ENCODE results near the gene RIPOR3.
"Not testable (repeated sequence)": the region's sequence is repeated elsewhere in the genome, so short reads cannot be mapped to it uniquely, and the experiment has no call there.

The RIPOR3 gene

DNA sequence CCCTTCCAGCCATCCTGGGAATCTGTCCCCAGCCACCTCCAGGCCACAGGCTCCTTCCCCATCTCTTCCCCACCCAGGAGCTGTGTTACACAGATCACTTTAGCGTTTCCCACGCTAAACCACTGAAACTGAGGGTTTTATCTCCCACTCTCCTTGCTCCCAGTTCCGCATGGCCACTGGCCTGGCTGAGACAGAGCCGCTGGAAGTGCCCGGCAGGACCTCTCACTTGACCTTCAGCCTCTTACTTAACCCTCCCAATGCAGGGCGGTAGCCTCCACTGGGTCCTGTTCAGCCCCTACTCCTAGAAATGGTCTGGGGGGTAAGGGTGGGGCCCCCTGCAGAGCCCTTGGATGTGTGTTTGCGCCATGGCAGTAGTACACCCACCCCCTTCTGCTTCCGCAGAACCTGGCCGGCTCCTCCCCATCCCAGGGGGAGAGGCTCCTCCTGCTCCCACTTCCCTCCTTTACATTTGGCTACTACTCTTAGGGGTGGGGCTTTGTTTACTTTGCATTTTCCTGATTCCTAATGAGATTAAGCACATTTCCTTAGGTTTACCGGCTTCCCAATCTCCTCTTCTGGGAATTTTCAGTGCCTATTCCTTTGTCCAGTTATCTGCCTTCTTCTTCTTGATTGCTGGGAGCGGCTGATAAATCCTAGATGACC lies 49.6 kb downstream of the RIPOR3 start:
- Histone ChIP-seq H3K4me3 (ENCODE audit: low read length) (peak overlapping the region; percentile 48; the same call in 1 of the 2 replicates), H3K27ac (ENCODE audit: low read length) (peak overlapping the region; percentile 86), H3K9ac (ENCODE audit: low read depth, low read length) (peak overlapping the region; percentile 76), H3K4me1 (ENCODE audit: insufficient read depth, low read length) (peaks cover 15% of the 10 kb centered on the region)
- H3K27me3 ChIP-seq (ENCODE audit: insufficient read depth, low read length); H3K36me3 ChIP-seq (ENCODE audit: insufficient read depth, low read depth, low read length); H3K9me3 ChIP-seq (ENCODE audit: insufficient read depth, low read depth, low read length): not testable (repeated sequence)

GRCh38 chr20:50639971-50640711 lies 51.2 kb downstream of the RIPOR3 start:
- not testable (repeated sequence) for H3K27me3 ChIP-seq (ENCODE audit: insufficient read depth, low read length); H3K36me3 ChIP-seq (ENCODE audit: insufficient read depth, low read depth, low read length); H3K9me3 ChIP-seq (ENCODE audit: insufficient read depth, low read depth, low read length); H3K4me3 ChIP-seq (ENCODE audit: low read length); H3K9ac ChIP-seq (ENCODE audit: low read depth, low read length); H3K27ac ChIP-seq (ENCODE audit: low read length)
- peaks cover 23% of the 10 kb centered on the region for H3K4me1 ChIP-seq (ENCODE audit: insufficient read depth, low read length)

GRCh38 chr20:50638015-50638847 lies 53.1 kb downstream of the RIPOR3 start:
- not testable (repeated sequence) for H3K27ac ChIP-seq (ENCODE audit: low read length); H3K36me3 ChIP-seq (ENCODE audit: insufficient read depth, low read depth, low read length); H3K4me3 ChIP-seq (ENCODE audit: low read length); H3K9ac ChIP-seq (ENCODE audit: low read depth, low read length); H3K9me3 ChIP-seq (ENCODE audit: insufficient read depth, low read depth, low read length); H3K27me3 ChIP-seq (ENCODE audit: insufficient read depth, low read length)
- peaks cover 23% of the 10 kb centered on the region for H3K4me1 ChIP-seq (ENCODE audit: insufficient read depth, low read length)

DNA sequence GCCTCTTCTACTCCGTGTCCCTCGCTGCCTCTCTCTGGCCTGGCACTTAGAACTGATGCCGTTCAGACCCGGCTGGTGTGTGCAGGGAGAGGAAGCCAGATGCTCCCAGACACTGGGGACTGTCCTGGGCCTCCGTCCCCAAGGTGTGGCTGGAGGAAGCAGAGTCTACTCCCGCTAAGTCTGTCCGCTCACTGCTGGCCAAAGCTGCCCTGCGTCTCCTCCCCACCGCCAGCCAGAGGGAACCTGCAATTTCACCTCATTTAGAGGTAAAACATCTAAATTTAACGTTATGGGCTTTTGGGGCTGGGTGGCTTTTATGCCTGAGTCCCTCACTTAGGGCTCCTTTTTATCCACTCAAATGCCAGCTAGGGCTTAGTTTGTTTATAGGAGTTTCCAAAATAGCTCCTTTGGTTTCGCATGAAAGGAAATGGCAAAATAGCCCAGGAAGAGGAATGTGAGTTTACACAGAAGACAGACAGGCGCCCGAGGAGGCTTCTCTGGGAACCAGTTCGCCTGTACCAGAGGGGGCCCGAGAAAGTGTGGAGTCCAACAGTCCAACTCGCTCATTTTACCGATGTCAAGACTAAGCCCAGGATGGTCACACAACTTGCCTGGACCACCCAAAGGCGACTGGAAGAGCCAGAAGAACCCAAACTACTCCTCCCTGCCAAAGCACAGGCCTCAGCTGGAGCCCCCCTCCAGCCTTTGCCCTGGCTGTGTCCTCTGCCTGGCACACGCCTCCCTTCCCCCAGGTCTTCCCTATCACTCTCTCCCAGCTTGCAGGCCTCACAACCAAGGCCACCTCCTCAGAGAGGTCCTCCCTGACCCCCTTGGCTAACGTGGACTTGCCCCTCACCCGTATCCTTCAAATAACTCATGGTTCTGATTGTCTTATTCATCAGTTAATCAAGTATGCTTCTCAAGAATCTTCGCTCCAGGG lies 54.5 kb downstream of the RIPOR3 start:
- Histone ChIP-seq H3K27ac (ENCODE audit: low read length) (no peak overlapping the region), H3K9ac (ENCODE audit: low read depth, low read length) (no peak overlapping the region; the same call in 1 of the 2 replicates), H3K4me3 (ENCODE audit: low read length) (no peak overlapping the region), H3K27me3 (ENCODE audit: insufficient read depth, low read length) (no peaks in the 10 kb centered on the region), H3K9me3 (ENCODE audit: insufficient read depth, low read depth, low read length) (no peaks in the 10 kb centered on the region), H3K4me1 (ENCODE audit: insufficient read depth, low read length) (peaks cover 23% of the 10 kb centered on the region), H3K36me3 (ENCODE audit: insufficient read depth, low read depth, low read length) (no peaks in the 10 kb centered on the region)

GRCh38 chr20:50635676-50636600 lies 55.4 kb downstream of the RIPOR3 start:
- Histone ChIP-seq H3K36me3 (ENCODE audit: insufficient read depth, low read depth, low read length) (no peaks in the 10 kb centered on the region), H3K4me3 (ENCODE audit: low read length) (no peak overlapping the region), H3K9ac (ENCODE audit: low read depth, low read length) (no peak overlapping the region; the same call in 1 of the 2 replicates), H3K27ac (ENCODE audit: low read length) (no peak overlapping the region), H3K4me1 (ENCODE audit: insufficient read depth, low read length) (peaks cover 19% of the 10 kb centered on the region), H3K9me3 (ENCODE audit: insufficient read depth, low read depth, low read length) (no peaks in the 10 kb centered on the region), H3K27me3 (ENCODE audit: insufficient read depth, low read length) (no peaks in the 10 kb centered on the region)

- Histone ChIP-seq H3K4me1 (ENCODE audit: insufficient read depth, low read length) (peaks cover 19% of the 10 kb centered on the region), H3K4me3 (ENCODE audit: low read length) (no peak overlapping the region), H3K36me3 (ENCODE audit: insufficient read depth, low read depth, low read length) (no peaks in the 10 kb centered on the region), H3K9ac (ENCODE audit: low read depth, low read length) (no peak overlapping the region), H3K27ac (ENCODE audit: low read length) (no peak overlapping the region), H3K9me3 (ENCODE audit: insufficient read depth, low read depth, low read length) (no peaks in the 10 kb centered on the region), H3K27me3 (ENCODE audit: insufficient read depth, low read length) (no peaks in the 10 kb centered on the region)
These were observed 56.3 kb downstream of the RIPOR3 start for GRCh38 chr20:50635014-50635557.

DNA sequence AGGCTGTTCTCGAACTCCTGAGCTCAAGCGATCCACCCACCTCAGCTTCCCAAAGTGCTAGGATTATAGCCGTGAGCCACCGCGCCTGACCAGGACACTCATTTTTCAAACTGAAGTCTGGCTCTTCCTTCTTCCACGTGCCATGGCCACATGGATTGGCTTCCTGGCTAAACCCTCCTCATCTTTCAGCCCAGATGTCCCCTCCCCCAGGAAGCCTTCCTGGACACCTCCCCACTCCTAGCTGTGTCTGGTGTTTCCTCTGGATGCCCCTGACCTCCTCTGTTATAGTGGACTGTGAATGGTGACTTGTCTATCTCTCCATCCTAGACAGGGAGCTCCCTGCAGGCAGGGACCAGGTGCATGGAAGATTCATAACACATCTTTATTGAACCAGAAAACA lies 57.2 kb downstream of the RIPOR3 start:
- Histone ChIP-seq H3K9me3 (ENCODE audit: insufficient read depth, low read depth, low read length) (no peaks in the 10 kb centered on the region), H3K4me3 (ENCODE audit: low read length) (no peak overlapping the region), H3K36me3 (ENCODE audit: insufficient read depth, low read depth, low read length) (no peaks in the 10 kb centered on the region), H3K27ac (ENCODE audit: low read length) (no peak overlapping the region), H3K27me3 (ENCODE audit: insufficient read depth, low read length) (no peaks in the 10 kb centered on the region), H3K9ac (ENCODE audit: low read depth, low read length) (no peak overlapping the region), H3K4me1 (ENCODE audit: insufficient read depth, low read length) (peaks cover 19% of the 10 kb centered on the region)

DNA sequence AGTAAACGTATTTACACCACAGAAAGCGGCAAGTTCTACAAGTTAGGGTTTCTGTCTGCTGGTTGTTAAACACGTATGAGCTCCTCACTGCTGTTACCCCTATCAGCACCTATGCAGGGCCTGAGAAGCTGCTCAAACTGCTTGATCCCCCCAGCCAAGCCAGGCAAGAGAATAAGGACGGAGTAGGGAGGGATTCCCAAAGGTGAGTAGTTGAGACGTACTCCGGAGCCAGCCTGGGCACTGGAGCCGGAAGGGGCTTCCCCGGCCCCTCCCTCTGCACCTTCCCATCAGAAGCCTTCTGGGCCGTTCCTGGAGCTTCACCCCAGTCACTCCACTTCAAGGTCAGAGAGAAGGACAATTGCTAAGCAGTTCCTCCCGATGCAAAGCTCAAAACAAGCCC lies 58.0 kb downstream of the RIPOR3 start:
- H3K36me3 ChIP-seq (ENCODE audit: insufficient read depth, low read depth, low read length): no peaks in the 10 kb centered on the region
- H3K4me1 ChIP-seq (ENCODE audit: insufficient read depth, low read length): peaks cover 15% of the 10 kb centered on the region
- H3K9me3 ChIP-seq (ENCODE audit: insufficient read depth, low read depth, low read length): no peaks in the 10 kb centered on the region
- H3K27ac ChIP-seq (ENCODE audit: low read length): no peak overlapping the region
- no peaks in the 10 kb centered on the region for H3K27me3 ChIP-seq (ENCODE audit: insufficient read depth, low read length)
- no peak overlapping the region for H3K9ac ChIP-seq (ENCODE audit: low read depth, low read length)
- H3K4me3 ChIP-seq (ENCODE audit: low read length): no peak overlapping the region

GRCh38 chr20:50632701-50633100 lies 58.6 kb downstream of the RIPOR3 start:
- Histone ChIP-seq H3K4me1 (ENCODE audit: insufficient read depth, low read length) (peaks cover 14% of the 10 kb centered on the region), H3K9me3 (ENCODE audit: insufficient read depth, low read depth, low read length) (no peaks in the 10 kb centered on the region), H3K36me3 (ENCODE audit: insufficient read depth, low read depth, low read length) (no peaks in the 10 kb centered on the region), H3K27ac (ENCODE audit: low read length) (no peak overlapping the region), H3K4me3 (ENCODE audit: low read length) (no peak overlapping the region), H3K9ac (ENCODE audit: low read depth, low read length) (no peak overlapping the region), H3K27me3 (ENCODE audit: insufficient read depth, low read length) (no peaks in the 10 kb centered on the region)

- no peak overlapping the region for H3K27ac ChIP-seq (ENCODE audit: low read length)
These were observed 59.1 kb downstream of the RIPOR3 start for GRCh38 chr20:50632236-50632635.

More at GRCh38 chr20:50632236-50632635, 59.1 kb downstream of the RIPOR3 start:
- Histone ChIP-seq H3K36me3 (ENCODE audit: insufficient read depth, low read depth, low read length) (no peaks in the 10 kb centered on the region), H3K9me3 (ENCODE audit: insufficient read depth, low read depth, low read length) (no peaks in the 10 kb centered on the region), H3K4me3 (ENCODE audit: low read length) (no peak overlapping the region), H3K9ac (ENCODE audit: low read depth, low read length) (no peak overlapping the region), H3K27me3 (ENCODE audit: insufficient read depth, low read length) (no peaks in the 10 kb centered on the region), H3K4me1 (ENCODE audit: insufficient read depth, low read length) (peaks cover 12% of the 10 kb centered on the region)
